ENCODE data around the gene XRCC4. TPM values are rescaled to one million over a fixed set of nuclear protein-coding genes. Genes with fewer than 3 reads are reported as not detected.
"Not testable (repeated sequence)": the region's sequence is repeated elsewhere in the genome, so short reads cannot be mapped to it uniquely, and the experiment has no call there.

XRCC4 gene
- total RNA-seq, 1 donor from 2014 or later, result 11.6 TPM

GRCh38 chr5:83354958-83355357 is 277.6 kb downstream of the XRCC4 start:
- intact Hi-C loops (cut with micrococcal nuclease), result no loop called here
- no peak overlapping the region for H3K27ac Mint-ChIP-seq
- peaks cover 23% of the 10 kb centered on the region for H3K9me3 Mint-ChIP-seq
- no peak for DNase-seq
- no peak overlapping the region for H3K4me3 Mint-ChIP-seq
- no peaks in the 10 kb centered on the region for H3K4me1 Mint-ChIP-seq
- no peaks in the 10 kb centered on the region for H3K27me3 Mint-ChIP-seq
- H3K36me3 Mint-ChIP-seq (ENCODE audit: low read depth), result no peaks in the 10 kb centered on the region

- H3K27ac Mint-ChIP-seq; H3K36me3 Mint-ChIP-seq (ENCODE audit: low read depth); H3K4me3 Mint-ChIP-seq; H3K27me3 Mint-ChIP-seq; intact Hi-C loops (cut with micrococcal nuclease); H3K4me1 Mint-ChIP-seq; DNase-seq: not testable (repeated sequence)
- H3K9me3 Mint-ChIP-seq, result peaks cover 17% of the 10 kb centered on the region
These were observed 278.2 kb downstream of the XRCC4 start for GRCh38 chr5:83355482-83356014.

GRCh38 chr5:83357621-83358231 is 280.4 kb downstream of the XRCC4 start:
- Mint-ChIP-seq H3K9me3 (peaks cover 15% of the 10 kb centered on the region), H3K4me1 (no peaks in the 10 kb centered on the region), H3K27ac (no peak overlapping the region), H3K36me3 (ENCODE audit: low read depth) (no peaks in the 10 kb centered on the region), H3K27me3 (no peaks in the 10 kb centered on the region), H3K4me3 (no peak overlapping the region)
- no peak for DNase-seq
- intact Hi-C loops (cut with micrococcal nuclease), result no loop called here

GRCh38 chr5:83360573-83360972 is 283.2 kb downstream of the XRCC4 start:
- Mint-ChIP-seq H3K36me3 (ENCODE audit: low read depth) (no peaks in the 10 kb centered on the region), H3K27ac (no peak overlapping the region), H3K4me3 (no peak overlapping the region)

GRCh38 chr5:83362526-83362925 is 285.2 kb downstream of the XRCC4 start:
- Mint-ChIP-seq H3K36me3 (ENCODE audit: low read depth) (no peaks in the 10 kb centered on the region), H3K4me1 (no peaks in the 10 kb centered on the region), H3K9me3 (peaks cover 4% of the 10 kb centered on the region), H3K27me3 (no peaks in the 10 kb centered on the region), H3K27ac (no peak overlapping the region), H3K4me3 (no peak overlapping the region)
- intact Hi-C loops (cut with micrococcal nuclease), result no loop called here
- no peak for DNase-seq

More at GRCh38 chr5:83360573-83360972, 283.2 kb downstream of the XRCC4 start:
- Mint-ChIP-seq H3K4me1 (no peaks in the 10 kb centered on the region), H3K27me3 (no peaks in the 10 kb centered on the region), H3K9me3 (peaks cover 4% of the 10 kb centered on the region)
- no peak for DNase-seq
- intact Hi-C loops (cut with micrococcal nuclease), result no loop called here

- no peak for DNase-seq
- H3K9me3 Mint-ChIP-seq, result peaks cover 4% of the 10 kb centered on the region
- no peak overlapping the region for H3K4me3 Mint-ChIP-seq
- intact Hi-C loops (cut with micrococcal nuclease), result no loop called here
- no peaks in the 10 kb centered on the region for H3K4me1 Mint-ChIP-seq
- H3K36me3 Mint-ChIP-seq (ENCODE audit: low read depth), result no peaks in the 10 kb centered on the region
- no peak overlapping the region for H3K27ac Mint-ChIP-seq
- H3K27me3 Mint-ChIP-seq, result no peaks in the 10 kb centered on the region
These were observed 286.0 kb downstream of the XRCC4 start for GRCh38 chr5:83363111-83363885.

- no peaks in the 10 kb centered on the region for H3K27me3 Mint-ChIP-seq
- H3K4me3 Mint-ChIP-seq, result no peak overlapping the region
- no peaks in the 10 kb centered on the region for H3K4me1 Mint-ChIP-seq
- H3K36me3 Mint-ChIP-seq (ENCODE audit: low read depth), result no peaks in the 10 kb centered on the region
- H3K27ac Mint-ChIP-seq, result no peak overlapping the region
- peaks cover 4% of the 10 kb centered on the region for H3K9me3 Mint-ChIP-seq
- no peak for DNase-seq
- intact Hi-C loops (cut with micrococcal nuclease), result no loop called here
These were observed 286.5 kb downstream of the XRCC4 start for GRCh38 chr5:83363886-83364275.

GRCh38 chr5:83364312-83365299 is 287.3 kb downstream of the XRCC4 start:
- Mint-ChIP-seq H3K9me3 (peaks cover 4% of the 10 kb centered on the region), H3K4me3 (no peak overlapping the region), H3K27me3 (no peaks in the 10 kb centered on the region), H3K27ac (no peak overlapping the region), H3K4me1 (no peaks in the 10 kb centered on the region), H3K36me3 (ENCODE audit: low read depth) (no peaks in the 10 kb centered on the region)
- intact Hi-C loops (cut with micrococcal nuclease), result no loop called here
- no peak for DNase-seq

- Mint-ChIP-seq H3K27ac (no peak overlapping the region), H3K36me3 (ENCODE audit: low read depth) (no peaks in the 10 kb centered on the region), H3K9me3 (peaks cover 7% of the 10 kb centered on the region), H3K27me3 (peaks cover 3% of the 10 kb centered on the region), H3K4me3 (no peak overlapping the region), H3K4me1 (no peaks in the 10 kb centered on the region)
- DNase-seq, result no peak
- intact Hi-C loops (cut with micrococcal nuclease), result no loop called here
These were observed 291.0 kb downstream of the XRCC4 start for GRCh38 chr5:83368319-83368718.

GRCh38 chr5:83368835-83369234 is 291.5 kb downstream of the XRCC4 start:
- Mint-ChIP-seq H3K27ac (no peak overlapping the region), H3K36me3 (ENCODE audit: low read depth) (no peaks in the 10 kb centered on the region), H3K9me3 (peaks cover 7% of the 10 kb centered on the region), H3K4me1 (no peaks in the 10 kb centered on the region), H3K27me3 (peaks cover 3% of the 10 kb centered on the region), H3K4me3 (no peak overlapping the region)
- intact Hi-C loops (cut with micrococcal nuclease), result no loop called here
- no peak for DNase-seq

- Mint-ChIP-seq H3K4me3 (no peak overlapping the region), H3K9me3 (peaks cover 7% of the 10 kb centered on the region), H3K27ac (no peak overlapping the region), H3K27me3 (peaks cover 3% of the 10 kb centered on the region), H3K4me1 (no peaks in the 10 kb centered on the region), H3K36me3 (ENCODE audit: low read depth) (no peaks in the 10 kb centered on the region)
- intact Hi-C loops (cut with micrococcal nuclease), result no loop called here
- DNase-seq, result no peak
These were observed 293.6 kb downstream of the XRCC4 start for GRCh38 chr5:83370957-83371356.

- no peak overlapping the region for H3K4me3 Mint-ChIP-seq
- DNase-seq, result no peak
- intact Hi-C loops (cut with micrococcal nuclease), result no loop called here
These were observed 294.4 kb downstream of the XRCC4 start for GRCh38 chr5:83371726-83372125.

GRCh38 chr5:83374547-83374946 is 297.2 kb downstream of the XRCC4 start:
- Mint-ChIP-seq H3K27me3 (peaks cover 3% of the 10 kb centered on the region), H3K36me3 (ENCODE audit: low read depth) (no peaks in the 10 kb centered on the region), H3K4me3 (no peak overlapping the region), H3K4me1 (no peaks in the 10 kb centered on the region), H3K27ac (no peak overlapping the region), H3K9me3 (peaks cover 12% of the 10 kb centered on the region)
- no peak for DNase-seq
- intact Hi-C loops (cut with micrococcal nuclease), result no loop called here

More at GRCh38 chr5:83371726-83372125, 294.4 kb downstream of the XRCC4 start:
- H3K27ac Mint-ChIP-seq, result no peak overlapping the region
- H3K27me3 Mint-ChIP-seq, result peaks cover 3% of the 10 kb centered on the region
- peaks cover 7% of the 10 kb centered on the region for H3K9me3 Mint-ChIP-seq
- H3K4me1 Mint-ChIP-seq, result no peaks in the 10 kb centered on the region
- no peaks in the 10 kb centered on the region for H3K36me3 Mint-ChIP-seq (ENCODE audit: low read depth)

All from activated CD4-positive, alpha-beta T cell treated with anti-CD3 and anti-CD28 coated beads, Interleukin-2, amount 10 ng/mL, durations not matched to agents 24 days and 14 days (primary cell).